GM23338 (cell line): ENCODE data around the gene MICALL2. TPM values are rescaled to one million over a fixed set of nuclear protein-coding genes. Genes with fewer than 3 reads are reported as not detected.

Source experiments
- ATAC-seq: fragments of 200-7000 bp; cut with Tn5 transposase; 3 replicates; pipeline ENCODE4 v1.9.1; 2020
- DNase-seq: peaks from one replicate; pipeline ENCODE4 v3.0.0-alpha.2; 2015; ENCODE audit warnings: low spot score
- H2AFZ ChIP-seq: fragments of 200-600 bp; sonication (generic); 2 replicates; pipeline ENCODE4 v1.8.0; 2016; ENCODE audit warnings: antibody characterized with exemption, mild to moderate bottlenecking, moderate library complexity
- H3F3A ChIP-seq: fragments of 200-600 bp; sonication (generic); replicated peaks from 2 replicates; pipeline ENCODE4 v1.8.0; 2017; ENCODE audit warnings: antibody characterized with exemption, mixed run types, low read depth
- H3K27ac ChIP-seq: fragments of 200-600 bp; sonication (generic); 2 replicates; pipeline ENCODE4 v1.6.1; 2016; ENCODE audit warnings: low read depth
- H3K27me3 ChIP-seq: fragments of 200-600 bp; sonication (generic); 2 replicates; pipeline ENCODE4 v1.8.0; 2016; ENCODE audit warnings: mild to moderate bottlenecking, mixed run types, moderate library complexity; ENCODE audit not compliant: insufficient read depth
- H3K36me3 ChIP-seq: fragments of 200-600 bp; sonication (generic); 2 replicates; pipeline ENCODE4 v1.8.0; 2016; ENCODE audit warnings: mild to moderate bottlenecking; ENCODE audit not compliant: insufficient read depth
- H3K4me1 ChIP-seq: fragments of 200-600 bp; sonication (generic); 2 replicates; pipeline ENCODE4 v1.8.0; 2016; ENCODE audit warnings: mild to moderate bottlenecking, moderate library complexity; ENCODE audit not compliant: insufficient read depth
- H3K4me2 ChIP-seq: fragments of 200-600 bp; sonication (generic); 2 replicates; pipeline ENCODE4 v1.7.1; 2017; ENCODE audit warnings: mixed run types
- H3K4me3 ChIP-seq: fragments of 200-600 bp; sonication (generic); 2 replicates; pipeline ENCODE4 v1.6.1; 2016; ENCODE audit warnings: mixed run types
- H3K79me2 ChIP-seq: fragments of 200-600 bp; sonication (generic); replicated peaks from 2 replicates; pipeline ENCODE4 v1.8.0; 2017; ENCODE audit warnings: mild to moderate bottlenecking; ENCODE audit not compliant: insufficient read depth
- H3K9me2 ChIP-seq: fragments of 200-600 bp; sonication (generic); 2 replicates; pipeline ENCODE4 v1.8.0; 2017; ENCODE audit not compliant: insufficient read depth
- H4K20me1 ChIP-seq: fragments of 200-600 bp; sonication (generic); replicated peaks from 2 replicates; pipeline ENCODE4 v1.8.0; 2017; ENCODE audit warnings: mild to moderate bottlenecking; ENCODE audit not compliant: insufficient read depth
- H3K27ac Mint-ChIP-seq: 2 replicates; pipeline ENCODE4 v1.8.0; 2020; ENCODE audit warnings: inconsistent platforms, mild to moderate bottlenecking, moderate library complexity, mixed read lengths
- H3K27me3 Mint-ChIP-seq: 3 replicates; pipeline ENCODE4 v1.8.0; 2022; ENCODE audit warnings: low read depth, mild to moderate bottlenecking, moderate library complexity, mixed read lengths, inconsistent platforms; ENCODE audit not compliant: insufficient read depth, poor library complexity
- H3K36me3 Mint-ChIP-seq: 3 replicates; pipeline ENCODE4 v1.8.0; 2021; ENCODE audit warnings: low read depth, mild to moderate bottlenecking, inconsistent platforms, moderate library complexity, mixed read lengths
- H3K4me1 Mint-ChIP-seq: 3 replicates; pipeline ENCODE4 v1.8.0; 2020; ENCODE audit warnings: mild to moderate bottlenecking, inconsistent platforms, mixed read lengths
- H3K4me3 Mint-ChIP-seq: 3 replicates; pipeline ENCODE4 v1.8.0; 2021; ENCODE audit warnings: moderate library complexity, mild to moderate bottlenecking, inconsistent platforms, mixed read lengths
- H3K9me3 Mint-ChIP-seq: 3 replicates; pipeline ENCODE4 v1.8.0; 2020; ENCODE audit warnings: moderate library complexity, mild to moderate bottlenecking, inconsistent platforms, mixed read lengths
- CREB1 ChIP-seq: fragments of 250-450 bp; sonication (Bioruptor Pico); IDR thresholded peaks from 2 replicates; pipeline ENCODE4 v1.5.0; 2020; ENCODE audit warnings: low read depth, mild to moderate bottlenecking, moderate library complexity
- CTCF ChIP-seq, 2 experiments: fragments of 200-600 bp in 1 of 2; sonication (generic) in 1 of 2; conservative IDR thresholded peaks; 2 replicates each; pipeline versions ENCODE4 v1.5.1 to v1.6.1; 2016 to 2017; ENCODE audit warnings: antibody characterized with exemption in 2 of 2, low read depth in 2 of 2, mild to moderate bottlenecking in 2 of 2, moderate library complexity in 1 of 2
- ETS1 ChIP-seq: IDR thresholded peaks from 2 replicates; pipeline ENCODE4 v1.6.1; 2016; ENCODE audit warnings: antibody characterized with exemption
- EZH2 ChIP-seq: fragments of 200-600 bp; sonication (generic); IDR thresholded peaks from one replicate; pipeline ENCODE4 v1.8.0; 2017; ENCODE audit warnings: antibody characterized with exemption, mild to moderate bottlenecking, low read depth; ENCODE audit not compliant: unreplicated experiment
- EZH2phosphoT487 ChIP-seq: fragments of 200-600 bp; sonication (generic); IDR thresholded peaks from one replicate; pipeline ENCODE4 v1.8.1; 2018; ENCODE audit warnings: antibody characterized with exemption; ENCODE audit not compliant: unreplicated experiment
- JUNB ChIP-seq: IDR thresholded peaks from one replicate; pipeline ENCODE4 v1.6.1; 2016; ENCODE audit warnings: antibody characterized with exemption; ENCODE audit not compliant: unreplicated experiment
- NANOG ChIP-seq: IDR thresholded peaks from 2 replicates; pipeline ENCODE4 v1.6.1; 2016; ENCODE audit warnings: antibody characterized with exemption, borderline replicate concordance
- POLR2AphosphoS5 ChIP-seq: IDR thresholded peaks from 2 replicates; pipeline ENCODE4 v1.6.1; 2016; ENCODE audit warnings: antibody characterized with exemption, low read depth
- REST ChIP-seq: IDR thresholded peaks from one replicate; pipeline ENCODE4 v1.6.1; 2018; ENCODE audit warnings: antibody characterized with exemption; ENCODE audit not compliant: unreplicated experiment
- STAT1 ChIP-seq: IDR thresholded peaks from one replicate; pipeline ENCODE4 v1.6.1; 2016; ENCODE audit warnings: antibody characterized with exemption; ENCODE audit not compliant: unreplicated experiment
- ZNF114 ChIP-seq: fragments of 250-450 bp; sonication (Bioruptor Pico); IDR thresholded peaks from 2 replicates; pipeline ENCODE4 v1.5.0; 2020; ENCODE audit warnings: mild to moderate bottlenecking, moderate library complexity
- ZNF331 ChIP-seq: fragments of 250-450 bp; sonication (Bioruptor Pico); IDR thresholded peaks from 2 replicates; pipeline ENCODE4 v1.5.0; 2020; ENCODE audit warnings: low read depth, mild to moderate bottlenecking, moderate library complexity
- ZNF462 ChIP-seq: fragments of 250-450 bp; sonication (Bioruptor Pico); IDR thresholded peaks from 2 replicates; pipeline ENCODE4 v1.5.0; 2020; ENCODE audit warnings: mild to moderate bottlenecking, moderate library complexity
- polyA plus RNA-seq: library from polyadenylated mRNA; unstranded; fragments of >200 nt; fragmentation: Nextera tagmentation; extraction: Ambion mirVana; gene quantifications from 2 replicates; pipeline ENCODE4 v1.2.1, GENCODE V29; 2016
- total RNA-seq: library from RNA; depleted of rRNA; stranded (reverse); fragments of >200 nt; shearing (Covaris generic); gene quantifications from 2 replicates; pipeline ENCODE4 v1.2.3, GENCODE V29; 2014

The MICALL2 gene
- total and polyA plus RNA-seq, 2 experiments from 2014 or later, result 7.0 to 13.0 TPM

- Mint-ChIP-seq H3K9me3 (no peaks in the 10 kb centered on the region), H3K36me3 (peaks cover 40% of the 10 kb centered on the region), H3K27me3 (peaks cover 4% of the 10 kb centered on the region), H3K4me3 (no peak overlapping the region), H3K4me1 (no peaks in the 10 kb centered on the region), H3K27ac (no peak overlapping the region)
- H3K27ac ChIP-seq, result no peak overlapping the region
- no peak overlapping the region for H3K4me3 ChIP-seq
- ATAC-seq (no peak), DNase-seq (no peak)
- peaks cover 4% of the 10 kb centered on the region; the same call in 1 of the 2 replicates for H3K36me3 ChIP-seq
- H2AFZ ChIP-seq, result no peak overlapping the region
- no peaks in the 10 kb centered on the region for H3K9me2 ChIP-seq
- H3F3A ChIP-seq, result no peaks in the 10 kb centered on the region
- H3K79me2 ChIP-seq, result no peaks in the 10 kb centered on the region
- H3K4me2 ChIP-seq, result no peak overlapping the region
- peaks cover 4% of the 10 kb centered on the region; the same call in 1 of the 2 replicates for H4K20me1 ChIP-seq
- no peaks in the 10 kb centered on the region for H3K4me1 ChIP-seq
- H3K27me3 ChIP-seq, result no peaks in the 10 kb centered on the region
- TF ChIP-seq EZH2phosphoT487 (no peak), EZH2 (no peak), ZNF114 (CRISPR knock-in tag) (no peak), ZNF462 (CRISPR knock-in tag) (no peak), ETS1 (no peak), CTCF (conservative IDR thresholded peaks at IDR 0.05; ENCODE audit: low read depth in 2 of 2) (no peak), JUNB (no peak), NANOG (no peak), REST (no peak), CREB1 (CRISPR knock-in tag) (no peak), ZNF331 (CRISPR knock-in tag) (no peak), STAT1 (no peak), POLR2AphosphoS5 (no peak)
These were observed 33.0 kb upstream of the MICALL2 start for GRCh38 chr7:1492221-1492620.
